B cell (primary cell): ENCODE measurements around the gene UMOD. TPM values are rescaled to one million over a fixed set of nuclear protein-coding genes. Genes with fewer than 3 reads are reported as not detected.

Source experiments
- ATAC-seq: fragments of 200-7000 bp; cut with Tn5 transposase; one replicate; pipeline ENCODE4 v1.10.0; 2021; ENCODE audit warnings: low read depth, mild to moderate bottlenecking, moderate number of reproducible peaks, moderate library complexity
- CTCF ChIA-PET: fragments of 350-600 bp; sonication (Branson Sonifier 250); formaldehyde crosslinking; loops from one replicate; lab custom pipeline; 2021; ENCODE audit warnings: antibody characterized with exemption, inconsistent platforms; lab: Charles Lee
- POLR2A ChIA-PET: fragments of 350-600 bp; sonication (Branson Sonifier 250); formaldehyde crosslinking; loops from one replicate; lab custom pipeline; 2021; ENCODE audit warnings: antibody characterized with exemption; lab: Charles Lee
- DNase-seq: peaks from one replicate; pipeline ENCODE4 v3.0.0; 2013
- H2AFZ ChIP-seq: 2 replicates; pipeline ENCODE4 v1.6.1; 2012; ENCODE audit warnings: mild to moderate bottlenecking, low read depth, low read length; ENCODE audit not compliant: insufficient read depth, poor library complexity, severe bottlenecking
- H3K27ac ChIP-seq, 2 donors: 1 replicate in 1 of 2; 2 replicates in 1 of 2; pipeline ENCODE4 v1.5.1; 2012 to 2013; ENCODE audit warnings: low read length in 2 of 2, mild to moderate bottlenecking in 2 of 2, moderate library complexity in 1 of 2
- H3K27me3 ChIP-seq, 4 experiments: fragments of 200-600 bp in 1 of 4; sonication (generic) in 1 of 4; replicated peaks in 1 of 4; 1 replicate in 2 of 4; 2 replicates in 2 of 4; pipeline versions ENCODE4 v1.6.1 to v1.7.0; 2013 to 2016; ENCODE audit warnings: low read length in 3 of 4, mild to moderate bottlenecking in 2 of 4, mixed read lengths in 1 of 4, moderate library complexity in 1 of 4; ENCODE audit not compliant: insufficient read depth in 4 of 4, control insufficient read depth in 3 of 4; ENCODE audit errors: control extremely low read depth in 1 of 4
- H3K36me3 ChIP-seq, 2 experiments: replicated peaks in 1 of 2; 1 replicate in 1 of 2; 2 replicates in 1 of 2; pipeline versions ENCODE4 v1.6.1 to v1.7.1; 2013; ENCODE audit warnings: low read length in 1 of 2; ENCODE audit not compliant: insufficient read depth in 2 of 2, control insufficient read depth in 1 of 2; ENCODE audit errors: control extremely low read depth in 1 of 2, extremely low read depth in 1 of 2
- H3K4me1 ChIP-seq, 2 donors: fragments of 200-600 bp in 1 of 2; sonication (generic) in 1 of 2; 1 replicate in 1 of 2; 2 replicates in 1 of 2; pipeline versions ENCODE4 v1.5.1 to v1.6.1; 2013 to 2017; ENCODE audit warnings: low read length in 2 of 2; ENCODE audit not compliant: control insufficient read depth in 2 of 2, insufficient read depth in 2 of 2
- H3K4me2 ChIP-seq: replicated peaks from 2 replicates; pipeline ENCODE3; 2012; ENCODE audit warnings: mild to moderate bottlenecking, low read depth, low read length; ENCODE audit not compliant: poor library complexity, severe bottlenecking
- H3K4me3 ChIP-seq, 5 experiments: fragments of 200-600 bp in 1 of 5; sonication (generic) in 1 of 5; 1 replicate in 3 of 5; 2 replicates in 2 of 5; pipeline versions ENCODE4 v1.5.1 to v1.7.0; 2011 to 2016; ENCODE audit warnings: low read length in 4 of 5, mild to moderate bottlenecking in 4 of 5, low read depth in 2 of 5, control low read depth in 1 of 5, moderate library complexity in 1 of 5; ENCODE audit not compliant: insufficient read depth in 1 of 5; ENCODE audit errors: control extremely low read depth in 1 of 5, extremely low read depth in 1 of 5
- H3K79me2 ChIP-seq: fragments of 200-600 bp; sonication (generic); one replicate; pipeline ENCODE4 v1.6.0; 2016; ENCODE audit warnings: low read length; ENCODE audit not compliant: control insufficient read depth, insufficient read depth
- H3K9ac ChIP-seq: fragments of 200-600 bp; sonication (generic); 2 replicates; pipeline ENCODE4 v1.6.1; 2017; ENCODE audit warnings: mild to moderate bottlenecking, low read length, moderate library complexity
- H3K9me3 ChIP-seq, 3 donors: one replicate each; pipeline versions ENCODE4 v1.6.1 to v1.7.1; 2013; ENCODE audit warnings: low read length in 2 of 3; ENCODE audit not compliant: control insufficient read depth in 2 of 3, insufficient read depth in 1 of 3; ENCODE audit errors: control extremely low read depth in 1 of 3
- H4K20me1 ChIP-seq: 2 replicates; pipeline ENCODE4 v1.6.0; 2012; ENCODE audit warnings: mild to moderate bottlenecking, low read length; ENCODE audit not compliant: insufficient read depth, control insufficient read depth, poor library complexity, severe bottlenecking
- H3K27ac Mint-ChIP-seq: one replicate; pipeline ENCODE4 v1.8.0; 2021; ENCODE audit warnings: mixed read lengths
- H3K27me3 Mint-ChIP-seq: one replicate; pipeline ENCODE4 v1.8.0; 2021; ENCODE audit warnings: mixed read lengths
- H3K4me1 Mint-ChIP-seq: one replicate; pipeline ENCODE4 v1.8.0; 2021; ENCODE audit warnings: mixed read lengths
- H3K4me3 Mint-ChIP-seq: one replicate; pipeline ENCODE4 v1.8.0; 2021; ENCODE audit warnings: mixed read lengths
- H3K9me3 Mint-ChIP-seq: one replicate; pipeline ENCODE4 v1.8.0; 2022; ENCODE audit warnings: mixed read lengths; ENCODE audit not compliant: insufficient read depth
- CTCF ChIP-seq: fragments of 200-600 bp; IDR thresholded peaks from one replicate; pipeline ENCODE4 v1.8.0; 2022; ENCODE audit warnings: antibody characterized with exemption, mild to moderate bottlenecking
- EZH2 ChIP-seq: IDR thresholded peaks from 2 replicates; pipeline ENCODE4 v1.6.1; 2012; ENCODE audit warnings: borderline replicate concordance, low read depth, mild to moderate bottlenecking, moderate library complexity, low read length; ENCODE audit not compliant: insufficient read depth, poor library complexity, severe bottlenecking
- WGBS: methylation state at CpG from one replicate; pipeline ENCODE4 v1.1.5; 2013; ENCODE audit warnings: missing lambda C conversion rate; ENCODE audit not compliant: insufficient coverage; 5-methylcytosine and 5-hydroxymethylcytosine counted together
- intact Hi-C: fragments of 100-400 bp; cut with micrococcal nuclease; formaldehyde crosslinking; loops from one replicate; pipeline ENCODE4 v1.10.0; 2022
- polyA plus RNA-seq: library from polyadenylated mRNA; depleted of rRNA; stranded (reverse); fragments of >200 nt; gene quantifications from 2 replicates; pipeline ENCODE4 v1.2.3, GENCODE V29; 2012
- total RNA-seq, 2 donors: library from RNA; stranded (reverse); fragments of 120-200 nt in 1 of 2; gene quantifications; 1 replicate in 1 of 2; 2 replicates in 1 of 2; pipeline versions ENCODE4 v1.2.3 to v1.2.4, GENCODE V29; 2013 to 2022

The UMOD gene
- total and polyA plus RNA-seq, 2 donors (not counting 1 experiment from before 2014, with no cell fraction given): not detected

- Histone ChIP-seq H2AFZ (no peak overlapping the region), H3K4me1 (no peaks in the 10 kb centered on the region), H3K4me2 (no peak overlapping the region), H3K9ac (no peak overlapping the region), H3K79me2 (no peaks in the 10 kb centered on the region), H3K36me3 (no peaks in the 10 kb centered on the region), H3K9me3 (no peaks in the 10 kb centered on the region), H3K4me3 (no peak overlapping the region), H3K27ac (no peak overlapping the region), H4K20me1 (no peaks in the 10 kb centered on the region), H3K27me3 (no peaks in the 10 kb centered on the region)
- DNase-seq: no peak
- CTCF ChIA-PET: no interaction called here
- Mint-ChIP-seq H3K4me3 (no peak overlapping the region), H3K27ac (no peak overlapping the region), H3K4me1 (no peaks in the 10 kb centered on the region), H3K27me3 (peaks cover 3% of the 10 kb centered on the region), H3K9me3 (no peaks in the 10 kb centered on the region)
- no peak for ATAC-seq
- intact Hi-C loops: no loop called here
- POLR2A ChIA-PET: no interaction called here
- 77% methylated on average over 3 of the region's 3 CpGs for WGBS
- TF ChIP-seq CTCF (no peak), EZH2 (no peak)
Observed at GRCh38 chr16:20398603-20399002, 46.1 kb upstream of the UMOD start.

- H3K4me2 ChIP-seq: no peak overlapping the region
- no peak for DNase-seq
- POLR2A ChIA-PET: no interaction called here
- Mint-ChIP-seq H3K4me3 (no peak overlapping the region), H3K27me3 (peaks cover 3% of the 10 kb centered on the region), H3K9me3 (no peaks in the 10 kb centered on the region), H3K4me1 (no peaks in the 10 kb centered on the region), H3K27ac (no peak overlapping the region)
- H3K79me2 ChIP-seq: no peaks in the 10 kb centered on the region
- H3K4me3 ChIP-seq: no peak overlapping the region
- H3K9ac ChIP-seq: no peak overlapping the region
- no peaks in the 10 kb centered on the region for H3K4me1 ChIP-seq
- no peak for TF ChIP-seq CTCF
- TF ChIP-seq EZH2: no peak
- H2AFZ ChIP-seq: no peak overlapping the region
- H3K36me3 ChIP-seq: no peaks in the 10 kb centered on the region
- no peak overlapping the region for H3K27ac ChIP-seq
- WGBS: 78% methylated on average over 6 of the region's 7 CpGs
- ATAC-seq: no peak
- CTCF ChIA-PET: interaction anchor here (1.3 kb wide), 1 partner anchor 11 kb away, joined by 5 read pairs; no protein-coding TSS in a partner anchor
- intact Hi-C loops: no loop called here
- no peaks in the 10 kb centered on the region for H3K9me3 ChIP-seq
- no peaks in the 10 kb centered on the region for H3K27me3 ChIP-seq
- H4K20me1 ChIP-seq: no peaks in the 10 kb centered on the region
Observed at GRCh38 chr16:20397468-20398074, 45.1 kb upstream of the UMOD start.
